Activated naive CD4-positive, alpha-beta T cell treated with anti-CD3 and anti-CD28 coated beads, Interleukin-2, amount 10 ng/mL, durations not matched to agents 7 days and 5 days (primary cell): ENCODE measurements around the gene SH2D6.
A peak's percentile ranks its signal among the peaks of the same experiment; 100 is the strongest.

Experiments
- CTCF ChIA-PET: fragments of 350-600 bp; sonication (Branson Sonifier 250); formaldehyde crosslinking; loops from one replicate; lab custom pipeline; 2021; ENCODE audit warnings: antibody characterized with exemption; lab: Charles Lee
- DNase-seq: peaks from one replicate; pipeline ENCODE4 v3.0.0-alpha.2; 2020
- H3K27ac Mint-ChIP-seq: one replicate; pipeline ENCODE4 v1.8.0; 2021; ENCODE audit warnings: mild to moderate bottlenecking, moderate library complexity, mixed read lengths
- H3K27me3 Mint-ChIP-seq: one replicate; pipeline ENCODE4 v1.8.0; 2021; ENCODE audit warnings: mild to moderate bottlenecking, mixed read lengths
- H3K36me3 Mint-ChIP-seq: one replicate; pipeline ENCODE4 v1.8.0; 2021; ENCODE audit warnings: mixed read lengths
- H3K4me1 Mint-ChIP-seq: one replicate; pipeline ENCODE4 v1.8.0; 2021; ENCODE audit warnings: mixed read lengths
- H3K4me3 Mint-ChIP-seq: one replicate; pipeline ENCODE4 v1.8.0; 2021; ENCODE audit warnings: mild to moderate bottlenecking, moderate library complexity, mixed read lengths
- H3K9me3 Mint-ChIP-seq: one replicate; pipeline ENCODE4 v1.8.0; 2021; ENCODE audit warnings: mixed read lengths

Gene SH2D6

DNA sequence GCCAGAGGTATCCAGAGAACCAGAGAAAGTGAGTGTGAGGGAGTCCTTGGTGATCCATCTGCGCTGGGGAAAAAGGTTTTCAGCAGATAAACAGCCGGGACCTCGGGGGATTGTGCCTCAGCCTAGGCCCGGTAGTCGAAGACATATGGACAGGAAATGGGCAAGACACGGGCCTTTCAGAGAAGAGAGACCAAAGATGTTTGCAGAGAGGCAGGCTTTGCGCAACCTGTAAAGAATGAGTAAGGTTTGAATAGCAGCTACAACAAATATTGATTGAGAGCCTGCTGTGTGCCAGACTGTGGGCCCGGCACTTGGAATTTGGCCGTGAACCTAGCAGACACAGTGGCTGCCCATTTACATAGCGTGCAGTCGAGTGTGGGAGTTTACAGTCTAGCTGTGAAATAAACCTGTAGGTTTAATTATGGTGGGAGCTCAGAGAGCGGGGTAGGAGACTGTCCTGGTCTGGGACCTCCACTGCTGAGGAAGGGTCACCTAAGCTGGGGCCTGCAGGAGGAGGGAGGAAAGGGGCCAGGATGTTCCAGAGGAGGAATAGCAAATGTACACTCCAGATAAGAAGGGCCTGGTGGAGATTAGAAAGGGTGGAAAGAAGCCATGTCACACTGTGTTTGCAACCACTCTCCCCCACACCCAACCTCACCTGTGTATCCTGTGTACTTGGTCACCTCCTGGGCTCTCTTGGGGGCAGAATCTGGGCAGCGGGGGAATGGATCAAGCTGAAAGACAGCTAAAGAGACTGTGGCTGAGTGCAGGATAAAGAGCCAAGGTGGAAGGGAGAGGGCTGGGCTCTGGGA is 3.0 kb downstream of the SH2D6 start:
- no peaks in the 10 kb centered on the region for H3K9me3 Mint-ChIP-seq
- DNase-seq = no peak
- H3K4me3 Mint-ChIP-seq = no peak overlapping the region
- peak overlapping the region; percentile 80 for H3K27ac Mint-ChIP-seq
- no peaks in the 10 kb centered on the region for H3K36me3 Mint-ChIP-seq
- CTCF ChIA-PET = interaction anchor here (0.6 to 6.1 kb wide), 13 partner anchors 16 to 286 kb away, joined by 3 to 197 read pairs (median 4); partner anchors contain the start of genes GGCX, MAT2A and VAMP8
- H3K4me1 Mint-ChIP-seq = peaks cover 35% of the 10 kb centered on the region
- peaks cover 7% of the 10 kb centered on the region for H3K27me3 Mint-ChIP-seq

DNA sequence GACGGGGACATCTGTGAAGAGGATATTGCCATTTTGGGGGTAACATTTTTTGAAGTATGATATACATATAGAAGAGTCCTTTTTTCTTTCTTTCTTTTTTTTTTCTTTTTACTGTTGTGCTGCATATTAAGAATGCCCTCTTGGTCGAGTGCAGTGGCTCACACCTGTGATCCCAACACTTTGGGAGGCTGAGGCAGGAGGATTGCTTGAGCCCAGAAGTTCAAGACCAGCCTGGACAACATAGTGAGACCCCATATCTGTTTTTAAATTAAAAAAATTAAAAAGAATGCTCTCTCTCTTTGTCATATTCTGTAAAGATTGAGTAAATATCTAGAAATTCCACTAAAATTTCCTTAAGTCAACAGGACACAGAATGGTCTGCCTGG is 3.6 kb downstream of the SH2D6 start:
- peaks cover 7% of the 10 kb centered on the region for H3K27me3 Mint-ChIP-seq
- H3K27ac Mint-ChIP-seq = no peak overlapping the region

DNA sequence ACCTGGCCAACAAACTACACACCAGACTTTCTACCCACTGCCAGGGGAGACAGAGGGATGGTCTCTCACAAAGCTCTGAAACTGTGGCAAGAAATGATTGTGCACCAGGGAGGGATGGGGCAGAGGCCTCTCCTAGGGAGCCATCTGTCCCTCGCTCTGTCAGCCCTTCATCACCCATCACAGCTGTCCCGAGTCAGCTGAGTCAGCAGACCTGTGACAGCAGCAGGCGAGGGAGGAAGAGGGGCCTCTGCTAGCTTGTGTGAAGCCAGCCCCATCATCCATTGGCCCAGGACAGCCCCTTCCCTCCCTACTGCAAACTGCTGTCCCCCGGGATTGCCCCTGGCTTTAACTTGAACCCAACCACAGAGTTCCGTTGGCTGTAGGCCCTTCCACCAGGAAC is 5.0 kb downstream of the SH2D6 start:
- CTCF ChIA-PET = interaction anchor here (0.9 to 6.1 kb wide), 4 partner anchors 119 to 130 kb away, joined by 3 to 62 read pairs (median 8); partner anchors contain the start of gene MAT2A
- Mint-ChIP-seq H3K4me3 (no peak overlapping the region), H3K9me3 (no peaks in the 10 kb centered on the region), H3K36me3 (no peaks in the 10 kb centered on the region), H3K27ac (no peak overlapping the region), H3K27me3 (peaks cover 7% of the 10 kb centered on the region), H3K4me1 (peaks cover 29% of the 10 kb centered on the region)
- DNase-seq = no peak

More for the DNA sequence above, 3.6 kb downstream of the SH2D6 start:
- Mint-ChIP-seq H3K4me1 (peaks cover 35% of the 10 kb centered on the region), H3K4me3 (no peak overlapping the region), H3K36me3 (no peaks in the 10 kb centered on the region), H3K9me3 (no peaks in the 10 kb centered on the region)
- DNase-seq = no peak
- CTCF ChIA-PET = interaction anchor here (0.6 to 6.1 kb wide), 8 partner anchors 15 to 131 kb away, joined by 3 to 197 read pairs (median 8); partner anchors contain the start of gene MAT2A

DNA sequence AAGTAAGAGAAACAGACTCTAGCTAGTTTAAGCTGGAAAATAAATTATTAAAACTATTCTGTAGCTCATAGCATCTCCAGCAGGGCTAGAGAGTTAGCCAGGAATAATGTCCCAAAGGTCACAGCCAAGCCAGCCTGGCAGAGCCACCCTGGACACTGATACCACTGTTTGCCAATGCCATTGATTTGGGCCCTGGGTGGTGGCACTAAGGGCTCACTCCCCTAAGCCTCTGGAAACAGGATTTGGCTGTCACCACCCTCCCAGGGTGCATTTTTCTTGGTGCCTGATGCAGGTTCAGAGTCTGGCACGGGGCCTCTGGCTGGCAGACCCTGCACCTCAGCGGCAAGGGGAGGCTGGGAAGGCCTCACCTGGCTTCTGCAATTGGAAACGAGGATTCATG is 7.1 kb downstream of the SH2D6 start:
- H3K9me3 Mint-ChIP-seq = no peaks in the 10 kb centered on the region
- no peaks in the 10 kb centered on the region for H3K36me3 Mint-ChIP-seq
- DNase-seq = no peak
- H3K4me1 Mint-ChIP-seq = peaks cover 11% of the 10 kb centered on the region
- H3K27me3 Mint-ChIP-seq = peaks cover 17% of the 10 kb centered on the region
- no peak overlapping the region for H3K4me3 Mint-ChIP-seq
- CTCF ChIA-PET = interaction anchor here (2.4 kb wide), 1 partner anchor 126 kb away, joined by 8 read pairs; no protein-coding TSS in a partner anchor
- no peak overlapping the region for H3K27ac Mint-ChIP-seq

DNA sequence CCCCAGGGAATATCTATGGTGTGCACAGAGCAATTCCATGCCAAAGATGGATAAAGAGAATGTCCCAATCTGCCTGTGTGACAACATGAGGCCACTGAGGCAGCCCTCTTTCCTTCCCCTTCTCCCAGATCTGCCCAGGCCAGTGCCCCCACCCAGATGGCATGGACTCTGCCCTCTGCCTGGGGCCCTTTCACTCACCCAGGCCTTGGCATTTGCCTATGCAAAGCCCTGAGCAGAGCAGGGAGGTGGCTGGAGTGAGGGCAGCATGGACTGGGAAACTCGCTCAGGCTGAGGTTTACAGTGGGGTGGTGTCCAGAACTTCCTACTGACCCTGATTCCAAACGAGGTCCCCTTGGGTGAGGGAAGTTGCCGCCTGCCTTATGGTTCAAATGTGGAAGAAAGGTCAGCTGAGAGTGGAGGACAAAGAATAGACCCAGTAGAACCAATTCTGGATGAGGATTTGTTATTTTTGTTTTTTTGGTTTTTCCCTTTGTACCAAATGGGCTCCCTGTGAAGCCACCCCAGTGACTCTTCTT is 8.9 kb downstream of the SH2D6 start:
- Mint-ChIP-seq H3K27me3 (peaks cover 17% of the 10 kb centered on the region), H3K4me3 (no peak overlapping the region), H3K4me1 (no peaks in the 10 kb centered on the region), H3K9me3 (no peaks in the 10 kb centered on the region), H3K36me3 (no peaks in the 10 kb centered on the region), H3K27ac (peak overlapping the region; percentile 3)
- no peak for DNase-seq
- CTCF ChIA-PET = interaction anchor here (1.1 to 2.7 kb wide), 2 partner anchors 120 to 124 kb away, joined by 3 to 15 read pairs; no protein-coding TSS in a partner anchor

DNA sequence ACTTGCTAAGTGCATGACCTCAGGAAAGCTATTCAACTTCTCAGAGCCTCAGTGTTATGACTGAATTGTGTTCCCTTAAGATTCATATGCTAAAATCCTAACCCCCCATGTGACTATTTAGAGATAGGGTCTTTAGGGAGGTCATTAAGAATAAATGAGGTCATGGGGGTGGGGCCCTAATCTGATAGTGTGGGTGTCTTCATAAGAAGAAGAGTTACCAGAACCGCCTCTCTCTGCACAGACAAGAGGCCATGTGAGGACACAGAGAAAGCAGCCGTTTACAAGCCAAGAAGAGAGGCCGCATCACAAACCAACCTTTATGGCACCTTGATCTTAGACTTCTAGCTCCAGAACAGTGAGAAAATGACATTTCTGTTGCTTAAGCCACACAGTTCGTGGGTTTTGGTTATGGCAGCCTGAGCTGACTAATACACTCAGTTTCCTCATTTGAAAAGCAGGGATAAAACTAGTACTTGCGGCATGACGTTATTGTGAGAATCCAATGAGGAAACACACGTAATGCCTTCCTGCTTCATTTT is 9.9 kb downstream of the SH2D6 start:
- CTCF ChIA-PET = interaction anchor here (0.9 to 2.7 kb wide), 3 partner anchors 9 to 123 kb away, joined by 3 to 15 read pairs (median 3); no protein-coding TSS in a partner anchor

DNA sequence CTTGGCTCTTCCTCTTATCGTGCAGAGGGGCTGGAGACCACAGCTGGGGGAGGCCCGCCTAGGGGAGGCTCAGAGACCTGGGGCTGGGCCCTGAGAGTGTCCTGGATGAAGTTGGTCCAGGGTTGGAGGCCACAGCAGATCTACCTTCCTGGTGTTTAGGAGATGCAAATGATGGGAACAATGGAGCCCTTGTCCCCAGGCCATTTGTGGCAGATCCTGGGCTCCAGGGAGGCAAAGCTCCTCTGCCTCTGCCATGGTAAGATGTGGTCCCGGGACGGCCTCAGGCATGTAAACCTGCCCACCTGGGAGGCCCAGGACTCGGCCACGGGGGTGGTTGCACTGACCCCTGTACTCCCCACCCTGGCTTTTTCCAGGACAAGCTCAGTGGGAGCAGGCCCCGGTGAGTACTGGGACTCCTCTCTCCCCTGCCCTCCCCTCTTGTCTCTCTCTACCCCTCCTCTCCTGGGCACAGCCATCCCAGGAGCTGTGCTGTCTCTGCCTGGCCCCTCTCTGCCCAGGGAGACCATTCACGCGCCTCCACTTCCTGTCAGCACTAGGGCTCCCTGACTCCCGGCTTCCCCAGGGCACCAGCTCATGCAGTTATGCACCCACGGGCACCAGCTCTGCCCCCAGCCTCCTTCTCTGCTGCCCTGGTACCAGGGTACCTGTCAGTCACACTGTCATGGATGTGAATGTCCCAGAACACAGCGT is 10.9 kb downstream of the SH2D6 start:
- Mint-ChIP-seq H3K4me1 (no peaks in the 10 kb centered on the region), H3K36me3 (no peaks in the 10 kb centered on the region), H3K9me3 (no peaks in the 10 kb centered on the region), H3K27ac (no peak overlapping the region), H3K4me3 (no peak overlapping the region), H3K27me3 (peaks cover 15% of the 10 kb centered on the region)
- CTCF ChIA-PET = interaction anchor here (1.3 to 2.7 kb wide), 3 partner anchors 10 to 127 kb away, joined by 3 to 15 read pairs (median 4); partner anchors contain the start of gene SH2D6
- no peak for DNase-seq

More for the DNA sequence above, 9.9 kb downstream of the SH2D6 start:
- Mint-ChIP-seq H3K4me3 (no peak overlapping the region), H3K27me3 (peaks cover 17% of the 10 kb centered on the region), H3K9me3 (no peaks in the 10 kb centered on the region), H3K4me1 (no peaks in the 10 kb centered on the region), H3K27ac (no peak overlapping the region), H3K36me3 (no peaks in the 10 kb centered on the region)
- DNase-seq = no peak

DNA sequence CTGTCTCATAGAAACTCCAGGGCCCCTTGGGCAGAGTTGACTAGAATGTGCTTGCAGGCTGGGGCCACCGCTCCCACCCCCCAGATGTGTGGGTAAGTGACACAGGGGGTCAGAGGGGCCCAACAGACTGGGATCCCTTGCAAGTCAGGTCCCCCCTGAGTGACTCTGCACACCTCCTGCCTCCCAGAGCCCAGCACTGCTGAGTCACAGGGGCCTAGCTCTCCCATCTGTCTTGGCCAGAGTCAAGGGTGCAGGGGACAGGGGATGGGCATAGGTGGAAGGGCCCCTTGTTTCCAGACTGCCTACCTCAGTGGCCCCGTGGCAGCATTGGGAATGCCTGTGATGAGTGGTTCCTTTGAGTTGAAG is 11.4 kb downstream of the SH2D6 start:
- no peak for DNase-seq
- CTCF ChIA-PET = interaction anchor here (1.3 to 2.7 kb wide), 3 partner anchors 11 to 127 kb away, joined by 3 to 15 read pairs (median 4); partner anchors contain the start of gene SH2D6

DNA sequence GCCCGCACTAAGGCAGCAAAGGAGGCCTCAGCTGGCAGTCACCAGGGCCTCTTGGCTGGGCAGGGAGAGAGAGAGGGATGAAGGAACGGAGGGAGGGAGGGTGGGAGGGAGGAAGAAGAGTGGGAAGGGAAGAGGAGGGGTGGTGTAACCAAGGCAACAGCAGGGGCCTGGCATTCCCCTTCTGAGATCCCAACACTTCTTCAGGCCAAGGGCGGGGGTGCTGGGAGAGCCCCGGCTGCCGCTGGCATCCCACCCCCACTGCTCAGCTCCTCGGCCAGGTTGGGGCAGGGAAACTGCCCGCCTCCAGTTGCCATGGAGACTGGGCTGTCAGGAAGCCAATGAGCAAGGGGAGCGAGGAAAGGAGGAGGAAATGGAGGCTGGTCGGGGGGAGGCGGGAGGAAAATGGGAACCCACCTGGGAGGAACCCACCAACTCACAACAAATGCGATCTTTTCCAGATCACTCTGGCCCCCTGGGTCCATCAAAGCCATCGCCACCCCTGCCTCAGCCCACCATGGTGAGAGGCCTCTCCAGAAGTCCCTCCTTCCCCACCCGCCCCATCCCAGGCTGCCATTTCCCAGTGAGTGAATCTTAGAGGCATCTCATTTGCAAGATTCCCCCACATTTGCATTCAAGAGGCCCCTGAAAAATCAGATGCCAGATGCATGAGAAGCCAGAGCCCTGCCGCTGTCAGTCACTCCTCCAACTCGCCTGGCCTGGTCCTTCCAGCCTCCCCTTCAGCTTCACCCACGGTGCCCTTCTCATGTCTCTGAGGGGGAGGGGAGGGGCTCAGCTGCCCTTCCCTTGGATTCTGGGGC is 12.4 kb downstream of the SH2D6 start:
- Mint-ChIP-seq H3K27me3 (peaks cover 15% of the 10 kb centered on the region), H3K4me1 (peaks cover under 1% of the 10 kb centered on the region), H3K27ac (no peak overlapping the region), H3K4me3 (no peak overlapping the region), H3K9me3 (no peaks in the 10 kb centered on the region), H3K36me3 (no peaks in the 10 kb centered on the region)
- CTCF ChIA-PET = interaction anchor here (1.3 to 2.2 kb wide), 2 partner anchors 12 to 126 kb away, joined by 3 to 4 read pairs; partner anchors contain the start of gene SH2D6
- no peak for DNase-seq

More for the DNA sequence above, 11.4 kb downstream of the SH2D6 start:
- Mint-ChIP-seq H3K27me3 (peaks cover 15% of the 10 kb centered on the region), H3K9me3 (no peaks in the 10 kb centered on the region), H3K4me3 (no peak overlapping the region), H3K27ac (no peak overlapping the region), H3K36me3 (no peaks in the 10 kb centered on the region), H3K4me1 (no peaks in the 10 kb centered on the region)

DNA sequence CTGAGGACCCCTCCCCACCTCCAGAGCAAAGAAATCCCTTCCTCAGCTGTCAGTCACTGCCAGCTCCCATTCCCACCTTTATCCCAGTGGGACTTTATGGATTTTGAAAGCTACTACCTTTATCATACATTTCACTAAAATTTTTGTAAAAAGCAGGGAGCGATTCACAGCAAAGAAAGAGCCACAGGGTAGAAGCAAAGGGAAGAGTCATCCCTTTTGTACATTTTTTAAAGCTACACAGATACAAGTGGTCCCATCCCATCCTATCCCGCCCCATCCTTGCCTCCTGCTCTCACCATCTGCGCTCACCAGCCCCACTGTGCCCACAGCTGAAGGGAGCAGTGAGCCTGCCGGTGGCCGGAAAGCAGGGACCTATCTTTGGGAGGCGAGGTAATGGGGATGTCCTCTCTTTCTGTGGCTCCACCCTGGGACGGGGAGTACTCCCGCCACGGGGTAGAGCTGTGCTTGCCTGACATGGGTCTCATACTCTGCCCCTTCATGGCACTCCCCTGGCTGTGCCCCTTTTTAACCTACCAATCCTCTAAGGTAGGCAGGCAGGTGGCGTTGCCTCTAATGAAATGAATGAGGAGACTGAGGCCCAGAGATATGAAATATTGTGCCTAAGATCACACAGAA is 13.2 kb downstream of the SH2D6 start:
- peaks cover 15% of the 10 kb centered on the region for H3K27me3 Mint-ChIP-seq
- H3K27ac Mint-ChIP-seq = no peak overlapping the region
- no peak overlapping the region for H3K4me3 Mint-ChIP-seq
- no peaks in the 10 kb centered on the region for H3K9me3 Mint-ChIP-seq
- CTCF ChIA-PET = interaction anchor here (2.2 kb wide), 1 partner anchor 13 kb away, joined by 4 read pairs; the partner anchor contains the start of gene SH2D6
- no peaks in the 10 kb centered on the region for H3K36me3 Mint-ChIP-seq
- DNase-seq = no peak
- H3K4me1 Mint-ChIP-seq = peaks cover 7% of the 10 kb centered on the region

DNA sequence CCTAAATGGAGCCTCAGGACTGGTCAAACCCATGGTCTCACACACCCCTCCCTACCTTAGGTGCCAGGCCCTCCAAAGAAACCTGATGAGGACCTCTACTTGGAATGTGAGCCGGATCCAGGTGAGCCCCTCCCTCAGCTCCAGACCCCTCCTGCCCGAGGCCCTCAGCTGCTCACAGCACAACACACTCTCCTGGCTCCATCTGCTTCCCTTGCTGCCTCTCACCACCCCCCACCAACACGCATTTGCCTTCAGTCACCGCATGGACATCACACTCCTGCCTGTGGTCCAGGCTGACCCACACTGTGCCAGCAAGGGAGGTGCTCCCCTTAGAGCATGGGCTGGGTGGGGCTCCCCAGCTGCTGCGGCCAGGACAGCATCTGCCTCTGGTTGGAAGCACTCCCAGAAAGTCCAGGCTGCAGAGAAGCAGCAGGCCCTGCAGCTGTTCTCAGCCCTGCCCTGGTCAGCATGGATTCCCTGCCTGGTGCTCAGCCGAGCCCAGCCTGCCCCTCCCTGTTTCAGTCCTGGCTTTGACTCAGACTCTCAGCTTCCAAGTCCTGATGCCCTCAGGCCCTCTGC is 15.1 kb downstream of the SH2D6 start:
- CTCF ChIA-PET = no interaction called here
- peaks cover 15% of the 10 kb centered on the region for H3K27me3 Mint-ChIP-seq
- peaks cover 22% of the 10 kb centered on the region for H3K4me1 Mint-ChIP-seq
- H3K4me3 Mint-ChIP-seq = no peak overlapping the region
- no peak overlapping the region for H3K27ac Mint-ChIP-seq
- no peaks in the 10 kb centered on the region for H3K36me3 Mint-ChIP-seq
- no peaks in the 10 kb centered on the region for H3K9me3 Mint-ChIP-seq
- no peak for DNase-seq

DNA sequence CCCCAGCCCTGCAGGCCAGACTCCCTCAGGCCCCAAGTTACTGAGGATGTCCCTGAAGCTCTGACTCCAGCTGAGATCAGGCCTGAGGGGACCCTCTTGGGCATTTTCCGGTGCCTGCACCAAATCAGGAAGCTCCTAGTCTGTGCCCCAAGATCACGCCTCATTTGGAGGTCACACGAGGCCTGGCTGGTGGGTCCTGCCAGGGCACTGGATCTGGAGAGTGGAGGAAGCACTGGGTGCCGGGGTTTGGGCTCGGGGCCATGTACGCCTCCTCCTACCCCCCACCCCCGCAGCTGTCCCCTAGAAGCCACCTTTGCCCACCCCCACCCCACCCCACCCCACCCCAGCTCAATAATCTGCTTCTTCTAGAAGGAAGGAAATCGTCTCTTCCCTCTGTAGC is 16.2 kb downstream of the SH2D6 start:
- Mint-ChIP-seq H3K4me1 (peaks cover 33% of the 10 kb centered on the region), H3K9me3 (no peaks in the 10 kb centered on the region), H3K27me3 (peaks cover 12% of the 10 kb centered on the region), H3K4me3 (no peak overlapping the region), H3K27ac (no peak overlapping the region), H3K36me3 (no peaks in the 10 kb centered on the region)
- CTCF ChIA-PET = no interaction called here
- DNase-seq = no peak
